ENCODE data around the gene WNT1.

WNT1 gene

DNA sequence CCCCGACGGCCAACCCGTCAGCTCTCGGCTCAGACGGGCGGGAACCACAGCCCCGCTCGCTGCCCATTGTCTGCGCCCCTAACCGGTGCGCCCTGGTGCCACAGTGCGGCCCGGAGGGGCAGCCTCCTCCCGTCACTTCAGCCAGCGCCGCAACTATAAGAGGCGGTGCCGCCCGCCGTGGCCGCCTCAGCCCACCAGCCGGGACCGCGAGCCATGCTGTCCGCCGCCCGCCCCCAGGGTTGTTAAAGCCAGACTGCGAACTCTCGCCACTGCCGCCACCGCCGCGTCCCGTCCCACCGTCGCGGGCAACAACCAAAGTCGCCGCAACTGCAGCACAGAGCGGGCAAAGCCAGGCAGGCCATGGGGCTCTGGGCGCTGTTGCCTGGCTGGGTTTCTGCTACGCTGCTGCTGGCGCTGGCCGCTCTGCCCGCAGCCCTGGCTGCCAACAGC is at the start of gene WNT1:
Gene WNT1, plus strand, starts transcription at position 32 of the 450 bp plus-strand sequence. Its CDS starts 329 bp downstream, at position 361.
- no peak within 1 kb of the TSS for H3K4me3 ChIP-seq (ENCODE audit: low read depth, low read length)
- ChIA-PET CTCF (interaction anchor here (0.9 to 40.7 kb wide), 14 partner anchors 7 to 126 kb away, joined by 3 to 1340 read pairs (median 5); partner anchors contain the start of genes ARF3, DDN, DDX23 and WNT1), POLR2A (no interaction called here)
- DNase-seq (ENCODE audit: low read depth, low spot score): no peak
- TF ChIP-seq, protein P1, sequence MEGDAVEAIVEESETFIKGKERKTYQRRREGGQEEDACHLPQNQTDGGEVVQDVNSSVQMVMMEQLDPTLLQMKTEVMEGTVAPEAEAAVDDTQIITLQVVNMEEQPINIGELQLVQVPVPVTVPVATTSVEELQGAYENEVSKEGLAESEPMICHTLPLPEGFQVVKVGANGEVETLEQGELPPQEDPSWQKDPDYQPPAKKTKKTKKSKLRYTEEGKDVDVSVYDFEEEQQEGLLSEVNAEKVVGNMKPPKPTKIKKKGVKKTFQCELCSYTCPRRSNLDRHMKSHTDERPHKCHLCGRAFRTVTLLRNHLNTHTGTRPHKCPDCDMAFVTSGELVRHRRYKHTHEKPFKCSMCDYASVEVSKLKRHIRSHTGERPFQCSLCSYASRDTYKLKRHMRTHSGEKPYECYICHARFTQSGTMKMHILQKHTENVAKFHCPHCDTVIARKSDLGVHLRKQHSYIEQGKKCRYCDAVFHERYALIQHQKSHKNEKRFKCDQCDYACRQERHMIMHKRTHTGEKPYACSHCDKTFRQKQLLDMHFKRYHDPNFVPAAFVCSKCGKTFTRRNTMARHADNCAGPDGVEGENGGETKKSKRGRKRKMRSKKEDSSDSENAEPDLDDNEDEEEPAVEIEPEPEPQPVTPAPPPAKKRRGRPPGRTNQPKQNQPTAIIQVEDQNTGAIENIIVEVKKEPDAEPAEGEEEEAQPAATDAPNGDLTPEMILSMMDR (IDR thresholded peaks at IDR 0.05; ENCODE audit: insufficient read depth, low read length, missing control alignments): no peak

DNA sequence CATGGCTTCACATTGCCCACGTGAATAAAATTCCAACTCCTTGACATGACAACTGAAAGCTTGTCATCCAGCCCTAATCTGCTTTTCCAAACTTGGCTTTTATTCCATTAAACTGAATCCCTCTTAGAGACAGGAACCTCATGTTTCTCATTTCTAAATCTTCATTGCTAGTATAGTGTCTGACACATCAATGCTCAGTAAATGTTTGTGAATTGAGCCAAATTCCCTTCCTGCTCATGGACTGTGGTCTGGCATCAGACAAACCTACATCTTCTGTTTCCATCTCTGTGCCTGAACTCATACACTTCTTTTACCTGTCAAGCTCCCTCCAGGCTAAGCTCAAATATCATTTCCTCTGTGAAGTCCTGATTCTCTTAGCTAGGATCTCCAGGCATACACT is 48.6 kb upstream of the WNT1 start:
- TF ChIP-seq, protein P1 (IDR thresholded peaks at IDR 0.05; ENCODE audit: insufficient read depth, low read length, missing control alignments): no peak
- ChIA-PET POLR2A (no interaction called here), CTCF (interaction anchor here (0.7 to 30.6 kb wide), 9 partner anchors 8 to 76 kb away, joined by 3 to 502 read pairs (median 7); partner anchors contain the start of genes ARF3 and DDX23)
- H3K4me3 ChIP-seq (ENCODE audit: low read depth, low read length): no peak overlapping the region
- no peak for DNase-seq (ENCODE audit: low read depth, low spot score)

DNA sequence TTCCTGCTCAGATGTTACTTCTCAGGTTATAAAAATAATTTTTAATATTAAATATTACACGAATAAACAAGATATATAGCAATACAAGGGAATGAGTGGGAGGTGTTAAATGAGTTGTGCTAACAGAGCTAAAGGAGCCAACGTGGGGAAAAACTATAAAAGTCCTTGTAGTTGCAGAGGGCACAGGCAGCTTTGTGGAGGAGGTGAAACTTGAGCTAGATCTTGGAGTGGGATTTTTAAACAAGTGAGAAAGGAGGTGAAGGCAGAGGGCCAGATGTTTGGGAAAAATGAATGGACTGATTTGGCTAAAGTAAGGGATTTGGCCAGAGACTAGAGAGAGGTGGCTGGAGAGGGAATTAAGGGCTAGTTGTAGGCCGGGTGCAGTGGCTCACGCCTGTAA is 47.6 kb upstream of the WNT1 start:
- POLR2A ChIA-PET: no interaction called here

DNA sequence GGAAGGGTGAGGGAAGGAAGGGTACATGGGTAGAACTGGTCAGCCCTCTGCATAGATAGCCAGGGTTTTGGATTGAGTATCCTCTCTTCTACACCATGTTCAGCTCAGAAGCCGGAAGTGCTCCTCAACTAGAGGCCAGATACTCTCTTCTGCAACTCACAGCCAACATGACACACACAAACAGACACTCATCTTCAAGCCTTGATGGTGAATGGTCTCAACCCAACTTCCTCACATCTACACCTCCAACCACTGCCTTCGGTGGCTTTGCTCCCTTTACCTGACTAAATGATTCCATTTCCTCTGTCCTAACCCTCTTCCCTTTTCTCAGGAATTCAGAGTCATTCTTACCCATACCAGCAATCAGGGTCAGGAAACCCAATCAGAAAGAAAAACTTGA is 45.2 kb upstream of the WNT1 start:
- ChIA-PET CTCF (interaction anchor here (1.0 to 30.6 kb wide), 5 partner anchors 9 to 77 kb away, joined by 3 to 502 read pairs (median 4); partner anchors contain the start of genes ARF3 and DDX23), POLR2A (no interaction called here)
- no peak overlapping the region for H3K4me3 ChIP-seq (ENCODE audit: low read depth, low read length)
- TF ChIP-seq, protein P1 (IDR thresholded peaks at IDR 0.05; ENCODE audit: insufficient read depth, low read length, missing control alignments): no peak
- DNase-seq (ENCODE audit: low read depth, low spot score): no peak

More for the DNA sequence above, 47.6 kb upstream of the WNT1 start:
- CTCF ChIA-PET: interaction anchor here (2.1 to 30.6 kb wide), 5 partner anchors 16 to 75 kb away, joined by 6 to 502 read pairs (median 22); partner anchors contain the start of genes ARF3, DDX23 and WNT1
- H3K4me3 ChIP-seq (ENCODE audit: low read depth, low read length): no peak overlapping the region
- no peak for DNase-seq (ENCODE audit: low read depth, low spot score)
- TF ChIP-seq, protein P1 (IDR thresholded peaks at IDR 0.05; ENCODE audit: insufficient read depth, low read length, missing control alignments): no peak

DNA sequence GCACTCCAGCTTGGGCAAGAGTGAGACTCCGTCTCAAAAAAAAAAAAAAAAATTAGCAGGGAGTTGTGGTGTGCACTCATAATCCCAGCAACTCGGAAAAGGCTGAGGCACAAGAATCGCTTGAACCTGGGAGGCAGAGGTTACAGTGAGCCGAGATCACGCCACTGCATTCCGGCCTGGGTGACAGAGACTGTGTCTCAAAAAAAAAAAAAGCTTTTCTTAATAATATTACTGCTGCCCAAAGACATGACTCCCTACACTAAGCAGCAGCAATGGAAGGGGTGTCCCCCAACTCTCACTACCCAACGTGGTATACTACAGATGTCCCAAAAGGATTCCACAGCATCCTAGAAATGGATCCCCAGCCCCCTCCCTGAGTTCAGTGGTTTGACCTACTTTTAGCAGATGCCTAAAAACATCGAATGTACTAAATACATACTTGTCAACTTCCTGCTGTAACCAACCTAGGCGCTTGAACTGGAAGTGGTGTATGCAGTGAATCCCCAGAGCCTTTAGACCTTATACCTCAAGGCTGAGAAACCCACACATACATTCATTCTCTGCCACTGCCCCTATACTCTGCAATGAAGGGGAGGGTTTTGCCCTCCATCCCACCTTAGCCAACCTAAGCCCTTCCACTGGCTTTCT is 44.3 kb upstream of the WNT1 start:
- no peak overlapping the region for H3K4me3 ChIP-seq (ENCODE audit: low read depth, low read length)
- TF ChIP-seq, protein P1 (IDR thresholded peaks at IDR 0.05; ENCODE audit: insufficient read depth, low read length, missing control alignments): no peak
- DNase-seq (ENCODE audit: low read depth, low spot score): no peak
- CTCF ChIA-PET: interaction anchor here (0.7 to 30.6 kb wide), 14 partner anchors 2 to 80 kb away, joined by 3 to 502 read pairs (median 3); partner anchors contain the start of genes ARF3, DDX23 and FKBP11
- POLR2A ChIA-PET: no interaction called here

DNA sequence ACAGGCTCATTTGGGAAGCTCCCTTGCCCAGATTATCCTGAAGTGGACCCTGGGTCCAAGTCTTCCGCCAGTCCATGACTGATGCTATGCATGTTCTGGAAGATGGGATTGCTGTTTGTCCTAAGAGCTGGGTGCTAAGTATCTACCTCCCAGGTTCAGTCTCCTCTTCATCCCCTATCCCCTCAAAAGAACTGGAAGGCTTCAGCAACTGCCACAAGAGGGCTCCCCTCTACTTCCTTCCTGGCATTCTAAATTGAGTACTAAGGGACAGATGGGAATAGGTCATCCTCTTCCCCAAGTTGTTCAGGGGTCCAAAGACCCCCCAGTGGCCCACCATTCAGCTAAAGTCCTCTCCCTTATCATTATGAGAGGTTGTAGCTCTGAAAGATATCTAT is 43.8 kb upstream of the WNT1 start:
- TF ChIP-seq, protein P1 (IDR thresholded peaks at IDR 0.05; ENCODE audit: insufficient read depth, low read length, missing control alignments): peak; percentile 20
- CTCF ChIA-PET: interaction anchor here (0.7 to 30.6 kb wide), 15 partner anchors 3 to 80 kb away, joined by 3 to 502 read pairs (median 8); partner anchors contain the start of genes ARF3, DDX23, FKBP11 and RND1

More for the DNA sequence above, 43.8 kb upstream of the WNT1 start:
- POLR2A ChIA-PET: no interaction called here
- no peak overlapping the region for H3K4me3 ChIP-seq (ENCODE audit: low read depth, low read length)
- DNase-seq (ENCODE audit: low read depth, low spot score): no peak

All from AG04449 (cell line).